GM12878 (cell line): ENCODE data around the gene SAGE1. TPM values are rescaled to one million over a fixed set of nuclear protein-coding genes. Genes with fewer than 3 reads are reported as not detected.

Experiments
- ATAC-seq: fragments of 200-7000 bp; cut with Tn5 transposase; 3 replicates; pipeline ENCODE4 v1.9.1; 2020; ENCODE audit warnings: mild to moderate bottlenecking, moderate library complexity
- BruUV-seq: library from RNA; stranded (reverse); fragments of 400-500 nt; replicated peaks from 2 replicates; lab custom pipeline; 2021; lab: Mats Ljungman, UMichigan
- CTCF ChIA-PET: fragments of 300-600 bp; sonication (Branson Sonifier 250); formaldehyde crosslinking; extraction: SDS; loops from one replicate; lab custom pipeline; 2021; ENCODE audit warnings: inconsistent platforms; lab: Yijun Ruan, JAX
- POLR2A ChIA-PET: fragments of 350-600 bp; formaldehyde crosslinking; extraction: SDS; loops from one replicate; lab custom pipeline; 2021; ENCODE audit warnings: inconsistent platforms; lab: Charles Lee
- RAD21 ChIA-PET: fragments of 300-600 bp; sonication (Branson Sonifier 250); formaldehyde crosslinking; loops from one replicate; lab custom pipeline; 2023; ENCODE audit warnings: antibody characterized with exemption; ENCODE audit not compliant: unreplicated experiment; lab: Charles Lee
- SMC1A ChIA-PET: fragments of 300-600 bp; sonication (Branson Sonifier 250); formaldehyde crosslinking; loops from one replicate; lab custom pipeline; 2023; ENCODE audit not compliant: unreplicated experiment, uncharacterized antibody; lab: Charles Lee
- DNase-seq: peaks from one replicate; pipeline ENCODE4 v3.0.0-alpha.2; 2011; ENCODE audit warnings: low read depth, low spot score
- FAIRE-seq: peaks from 3 replicates; lab custom pipeline; 2011; peaks lifted over from hg19 to GRCh38; lab: Jason Lieb, UNC
- H2AFZ ChIP-seq: 2 replicates; pipeline ENCODE4 v1.6.0; 2011; ENCODE audit warnings: low read depth, low read length, control low read depth; ENCODE audit not compliant: control insufficient read depth
- H3K27ac ChIP-seq: 2 replicates; pipeline ENCODE4 v1.5.1; 2011; ENCODE audit warnings: control low read depth; ENCODE audit not compliant: control insufficient read depth, insufficient read depth
- H3K27me3 ChIP-seq, 2 experiments: replicated peaks in 1 of 2; 2 replicates each; pipeline versions ENCODE4 v1.6.0 to v1.6.1; 2011; ENCODE audit warnings: low read length in 1 of 2; ENCODE audit not compliant: control insufficient read depth in 2 of 2, insufficient read depth in 2 of 2
- H3K36me3 ChIP-seq, 2 experiments: 2 replicates each; pipeline ENCODE4 v1.5.1; 2011; ENCODE audit warnings: low read length in 1 of 2; ENCODE audit not compliant: control insufficient read depth in 2 of 2, insufficient read depth in 2 of 2
- H3K4me1 ChIP-seq: 2 replicates; pipeline ENCODE4 v1.6.1; 2011; ENCODE audit warnings: mild to moderate bottlenecking, low read length, moderate library complexity, mixed read lengths; ENCODE audit not compliant: control insufficient read depth, insufficient read depth
- H3K4me2 ChIP-seq: 2 replicates; pipeline ENCODE4 v1.6.0; 2011; ENCODE audit warnings: control low read depth; ENCODE audit not compliant: control insufficient read depth, insufficient read depth
- H3K4me3 ChIP-seq: fragments of 200-600 bp; sonication (generic); 2 replicates; pipeline ENCODE4 v1.5.1; 2016
- H3K79me2 ChIP-seq: 2 replicates; pipeline ENCODE4 v1.6.0; 2011; ENCODE audit warnings: low read length; ENCODE audit not compliant: control insufficient read depth, insufficient read depth
- H3K9ac ChIP-seq: 2 replicates; pipeline ENCODE4 v1.8.0; 2011; ENCODE audit warnings: low read length, control low read depth, mixed read lengths; ENCODE audit not compliant: control insufficient read depth, insufficient read depth
- H3K9me3 ChIP-seq: replicated peaks from 3 replicates; pipeline ENCODE4 v1.5.1; 2011; ENCODE audit warnings: mild to moderate bottlenecking, low read length; ENCODE audit not compliant: control insufficient read depth, insufficient read depth
- H4K20me1 ChIP-seq: 2 replicates; pipeline ENCODE4 v1.6.0; 2011; ENCODE audit not compliant: control insufficient read depth, insufficient read depth
- BRCA1 ChIP-seq: IDR thresholded peaks from 2 replicates; pipeline ENCODE4 v1.6.1; 2011; ENCODE audit warnings: low read depth, low read length, improper control_type of control experiment
- GATAD2B ChIP-seq: fragments of 450-650 bp; conservative IDR thresholded peaks from 2 replicates; pipeline ENCODE4 v1.6.1; 2017; ENCODE audit warnings: low read depth, mild to moderate bottlenecking, moderate library complexity
- NR2F1 ChIP-seq: fragments of 450-650 bp; conservative IDR thresholded peaks from 2 replicates; pipeline ENCODE4 v1.6.1; 2017; ENCODE audit warnings: mild to moderate bottlenecking
- PAX5 ChIP-seq: IDR thresholded peaks from 2 replicates; pipeline ENCODE4 v1.6.1; 2011; ENCODE audit warnings: low read depth, low read length, borderline replicate concordance
- SREBF2 ChIP-seq: IDR thresholded peaks from 2 replicates; pipeline ENCODE4 v1.6.1; 2012; ENCODE audit warnings: mild to moderate bottlenecking, low read length
- TCF7 ChIP-seq: IDR thresholded peaks from 2 replicates; pipeline ENCODE4 v1.6.1; 2014; ENCODE audit warnings: antibody characterized with exemption, borderline replicate concordance
- ZNF207 ChIP-seq: fragments of 450-650 bp; IDR thresholded peaks from 2 replicates; pipeline ENCODE4 v1.6.1; 2014; ENCODE audit warnings: antibody characterized with exemption, mild to moderate bottlenecking, borderline replicate concordance
- WGBS: methylation state at CpG from one replicate; pipeline ENCODE4 v1.1.6; 2016; ENCODE audit warnings: low lambda C conversion rate; ENCODE audit not compliant: insufficient replicate concordance, insufficient coverage; ENCODE audit errors: missing lambda C conversion rate; 5-methylcytosine and 5-hydroxymethylcytosine counted together
- in situ Hi-C: fragments of 300-500 bp; cut with MboI; formaldehyde crosslinking; loops from 9 replicates; pipeline ENCODE4 v1.14.3; 2018; ENCODE audit warnings: mixed read lengths
- intact Hi-C: fragments of 100-400 bp; cut with micrococcal nuclease; formaldehyde crosslinking; loops from one replicate; pipeline ENCODE4 v1.14.2; 2022; ENCODE audit not compliant: unreplicated experiment
- polyA plus RNA-seq, 11 experiments: library from polyadenylated mRNA; depleted of rRNA in 4 of 11; unstranded in 6 of 11; stranded (reverse) in 5 of 11; fragments of >200 nt; fragmentation: Nextera tagmentation in 4 of 11; fragmentation: Illumina TruSeq in 1 of 11; extraction: Ambion mirVana in 4 of 11; extraction: Trizol in 1 of 11; gene quantifications; 1 replicate in 1 of 11; 2 replicates in 10 of 11; pipeline versions ENCODE4 v1.2.1 to v1.2.3, GENCODE V29; 2011 to 2016; ENCODE audit warnings: inconsistent platforms in 2 of 11, missing spikeins in 2 of 11, low read depth in 1 of 11
- total RNA-seq, 4 experiments: library from RNA; depleted of rRNA in 3 of 4; stranded (reverse); fragments of >200 nt in 3 of 4; fragmentation: Illumina TruSeq in 1 of 4; extraction: Trizol in 1 of 4; gene quantifications; 2 replicates each; pipeline versions ENCODE4 v1.2.1 to v1.2.3, GENCODE V29; 2013 to 2021
- TF ChIP-seq, protein P1 (sequence below): fragments of 450-650 bp; IDR thresholded peaks from 2 replicates; pipeline ENCODE4 v1.6.1; 2014; ENCODE audit warnings: mild to moderate bottlenecking

The SAGE1 gene
- total and polyA plus RNA-seq, 10 of the 15 experiments (the other 5 are each of a cell fraction or from before 2014, with no cell fraction given), result 0.03 to 0.08 TPM; not detected in 8

DNA sequence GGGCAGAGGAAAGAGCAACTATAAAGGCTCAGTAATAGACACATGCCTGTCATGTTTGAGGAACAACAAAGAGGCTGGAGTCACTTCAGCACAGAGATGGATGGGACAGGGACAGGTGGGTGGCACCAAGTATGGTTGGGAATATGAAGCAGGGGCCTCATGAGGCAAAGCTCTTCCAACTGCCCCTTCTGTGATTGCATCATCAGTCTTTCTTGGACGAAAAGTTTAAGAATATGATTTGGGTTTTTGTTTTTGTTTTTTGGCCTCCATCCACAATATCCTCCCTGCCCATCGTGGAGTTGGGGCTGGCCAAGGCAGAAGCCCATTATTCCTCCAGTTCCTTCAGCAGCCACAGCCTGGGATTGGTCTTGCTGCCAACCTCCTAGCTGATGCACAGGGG, 34.4 kb downstream of the SAGE1 start:
- Histone ChIP-seq H3K27me3 (no peaks in the 10 kb centered on the region; a peak in 1 of 4 replicates), H3K27ac (no peak overlapping the region), H4K20me1 (no peaks in the 10 kb centered on the region), H3K9ac (no peak overlapping the region)
- intact Hi-C loops, result no loop called here
- ChIA-PET SMC1A (no interaction called here), RAD21 (no interaction called here), POLR2A (no interaction called here)
- no peak for TF ChIP-seq PAX5
- TF ChIP-seq ZNF207, result no peak
- no peak for TF ChIP-seq NR2F1
- no peak for TF ChIP-seq TCF7
- TF ChIP-seq GATAD2B, result no peak
- no peak for TF ChIP-seq SREBF2
- TF ChIP-seq, protein P1, sequence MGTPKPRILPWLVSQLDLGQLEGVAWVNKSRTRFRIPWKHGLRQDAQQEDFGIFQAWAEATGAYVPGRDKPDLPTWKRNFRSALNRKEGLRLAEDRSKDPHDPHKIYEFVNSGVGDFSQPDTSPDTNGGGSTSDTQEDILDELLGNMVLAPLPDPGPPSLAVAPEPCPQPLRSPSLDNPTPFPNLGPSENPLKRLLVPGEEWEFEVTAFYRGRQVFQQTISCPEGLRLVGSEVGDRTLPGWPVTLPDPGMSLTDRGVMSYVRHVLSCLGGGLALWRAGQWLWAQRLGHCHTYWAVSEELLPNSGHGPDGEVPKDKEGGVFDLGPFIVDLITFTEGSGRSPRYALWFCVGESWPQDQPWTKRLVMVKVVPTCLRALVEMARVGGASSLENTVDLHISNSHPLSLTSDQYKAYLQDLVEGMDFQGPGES, result no peak
- no peak for TF ChIP-seq BRCA1
- TF ChIP-seq, all 136 proteins: peak for 0
- ATAC-seq (no peak), FAIRE-seq (no peak), DNase-seq (no peak)
- H3K4me3 ChIP-seq, result no peak overlapping the region
- no peak overlapping the region for H2AFZ ChIP-seq
- H3K4me2 ChIP-seq, result no peak overlapping the region
- BruUV-seq, result no TSS peak
- no peaks in the 10 kb centered on the region for H3K79me2 ChIP-seq
- H3K9me3 ChIP-seq, result no peaks in the 10 kb centered on the region
- in situ Hi-C loops, result no loop called here
- H3K4me1 ChIP-seq, result no peaks in the 10 kb centered on the region
- CTCF ChIA-PET, result no interaction called here
- WGBS, result 0% methylated on average over 2 of the region's 2 CpGs
- no peaks in the 10 kb centered on the region for H3K36me3 ChIP-seq
